Measurements from ENCODE around the gene AMZ2.
A peak's percentile ranks its signal among the peaks of the same experiment; 100 is the strongest.
"Not testable (repeated sequence)": the region's sequence is repeated elsewhere in the genome, so short reads cannot be mapped to it uniquely, and the experiment has no call there.

AMZ2 gene

DNA sequence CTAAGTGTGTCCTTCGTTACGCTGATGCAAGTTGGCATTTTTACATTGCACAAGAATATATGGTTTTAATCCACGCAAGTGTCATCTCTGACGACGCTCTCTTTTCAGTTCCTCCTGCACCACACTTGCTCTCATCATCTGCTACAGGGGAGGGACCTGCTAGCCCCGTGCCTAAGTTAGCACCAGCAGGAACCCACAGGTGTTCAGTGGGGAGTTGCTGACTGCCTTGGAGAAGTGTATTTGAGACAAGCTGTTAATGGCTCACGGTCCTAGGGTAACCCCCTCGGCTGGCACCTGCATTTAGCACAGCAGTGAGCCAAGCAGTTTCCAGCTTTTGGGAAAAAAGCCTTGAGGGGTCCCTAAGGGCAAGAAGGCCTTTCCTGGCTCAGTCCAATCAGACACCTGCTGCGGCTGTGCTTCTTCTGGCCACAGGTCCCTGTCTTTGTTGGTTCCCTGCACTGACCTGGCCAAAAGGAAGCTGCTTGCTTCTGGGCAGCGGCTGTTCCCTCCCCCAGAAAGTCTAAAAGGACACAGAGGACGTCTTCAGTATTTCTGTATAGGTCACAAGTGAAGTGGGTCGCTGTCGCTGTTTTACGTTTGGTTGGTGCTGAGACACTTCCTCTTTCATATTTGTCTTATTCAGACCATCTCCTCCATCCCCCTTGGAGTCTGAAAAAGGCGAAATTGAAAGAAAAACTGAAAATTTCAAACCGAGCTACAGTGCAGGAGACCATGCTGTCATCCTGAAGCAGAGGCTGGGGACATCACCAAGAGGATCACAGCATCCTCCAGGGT, 10.3 kb upstream of the AMZ2 start:
- DNase-seq (ENCODE audit: low read depth); H3K4me3 ChIP-seq (ENCODE audit: control insufficient read depth, low read depth, low read length): not testable (repeated sequence)

DNA sequence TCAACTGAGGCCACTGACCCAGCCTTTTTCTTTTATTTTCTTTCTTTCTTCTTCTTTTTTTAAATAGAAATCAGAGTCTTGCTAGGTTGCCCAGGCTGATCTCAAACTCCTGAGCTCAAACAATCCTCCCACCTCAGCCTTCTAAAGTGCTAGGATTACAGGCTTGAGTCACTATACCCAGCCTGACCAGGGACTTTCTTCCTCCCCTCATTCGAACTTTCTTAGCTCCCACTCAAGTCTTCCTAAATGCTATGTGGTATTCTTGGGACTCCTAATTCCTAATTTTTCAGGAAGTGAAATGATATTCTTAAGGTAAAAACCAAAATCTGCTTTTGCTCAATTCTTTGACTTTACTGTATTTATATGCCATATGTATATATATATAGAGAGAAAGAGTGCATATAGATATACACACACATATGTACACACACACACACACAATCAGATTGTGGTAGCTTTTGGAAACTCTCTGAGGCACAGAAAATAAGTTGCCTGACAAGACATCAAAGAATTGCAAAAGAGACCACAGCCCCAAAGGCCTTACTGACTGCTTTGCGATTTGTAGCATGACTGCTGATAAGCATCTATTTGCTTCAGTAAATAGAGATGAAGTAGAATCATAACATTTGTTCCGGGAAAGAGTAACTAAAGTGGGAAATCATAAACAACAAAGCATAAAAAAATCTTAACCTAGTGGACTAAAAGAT, 9.5 kb upstream of the AMZ2 start:
- TF ChIP-seq, protein P1, sequence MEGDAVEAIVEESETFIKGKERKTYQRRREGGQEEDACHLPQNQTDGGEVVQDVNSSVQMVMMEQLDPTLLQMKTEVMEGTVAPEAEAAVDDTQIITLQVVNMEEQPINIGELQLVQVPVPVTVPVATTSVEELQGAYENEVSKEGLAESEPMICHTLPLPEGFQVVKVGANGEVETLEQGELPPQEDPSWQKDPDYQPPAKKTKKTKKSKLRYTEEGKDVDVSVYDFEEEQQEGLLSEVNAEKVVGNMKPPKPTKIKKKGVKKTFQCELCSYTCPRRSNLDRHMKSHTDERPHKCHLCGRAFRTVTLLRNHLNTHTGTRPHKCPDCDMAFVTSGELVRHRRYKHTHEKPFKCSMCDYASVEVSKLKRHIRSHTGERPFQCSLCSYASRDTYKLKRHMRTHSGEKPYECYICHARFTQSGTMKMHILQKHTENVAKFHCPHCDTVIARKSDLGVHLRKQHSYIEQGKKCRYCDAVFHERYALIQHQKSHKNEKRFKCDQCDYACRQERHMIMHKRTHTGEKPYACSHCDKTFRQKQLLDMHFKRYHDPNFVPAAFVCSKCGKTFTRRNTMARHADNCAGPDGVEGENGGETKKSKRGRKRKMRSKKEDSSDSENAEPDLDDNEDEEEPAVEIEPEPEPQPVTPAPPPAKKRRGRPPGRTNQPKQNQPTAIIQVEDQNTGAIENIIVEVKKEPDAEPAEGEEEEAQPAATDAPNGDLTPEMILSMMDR (IDR thresholded peaks at IDR 0.05; ENCODE audit: control insufficient read depth, insufficient read depth, low read depth, low read length, missing control alignments), result no peak
- DNase-seq (ENCODE audit: low read depth), result no peak
- no peak overlapping the region for H3K4me3 ChIP-seq (ENCODE audit: control insufficient read depth, low read depth, low read length)

DNA sequence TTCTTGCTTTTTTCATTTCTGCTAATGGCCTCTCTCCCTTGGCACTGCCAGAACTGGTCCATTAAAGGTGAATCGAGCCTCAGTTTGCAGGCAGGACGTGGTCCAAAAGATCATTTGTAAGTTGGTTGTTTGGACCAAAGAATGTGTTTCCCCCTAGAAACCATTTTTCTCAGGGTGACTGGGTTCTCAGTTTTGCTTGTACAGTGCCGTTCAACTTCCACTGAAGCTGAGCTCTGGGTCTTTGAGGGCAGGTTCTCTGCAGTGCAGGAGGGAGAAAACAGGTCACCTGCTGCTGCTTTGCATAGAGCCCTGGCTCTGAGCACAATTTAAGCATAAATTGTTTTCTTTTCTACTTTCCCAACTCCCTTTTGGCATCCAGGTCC, 9.0 kb upstream of the AMZ2 start:
- DNase-seq (ENCODE audit: low read depth), result no peak
- no peak overlapping the region for H3K4me3 ChIP-seq (ENCODE audit: control insufficient read depth, low read depth, low read length)
- TF ChIP-seq, protein P1 (IDR thresholded peaks at IDR 0.05; ENCODE audit: control insufficient read depth, insufficient read depth, low read depth, low read length, missing control alignments), result no peak

DNA sequence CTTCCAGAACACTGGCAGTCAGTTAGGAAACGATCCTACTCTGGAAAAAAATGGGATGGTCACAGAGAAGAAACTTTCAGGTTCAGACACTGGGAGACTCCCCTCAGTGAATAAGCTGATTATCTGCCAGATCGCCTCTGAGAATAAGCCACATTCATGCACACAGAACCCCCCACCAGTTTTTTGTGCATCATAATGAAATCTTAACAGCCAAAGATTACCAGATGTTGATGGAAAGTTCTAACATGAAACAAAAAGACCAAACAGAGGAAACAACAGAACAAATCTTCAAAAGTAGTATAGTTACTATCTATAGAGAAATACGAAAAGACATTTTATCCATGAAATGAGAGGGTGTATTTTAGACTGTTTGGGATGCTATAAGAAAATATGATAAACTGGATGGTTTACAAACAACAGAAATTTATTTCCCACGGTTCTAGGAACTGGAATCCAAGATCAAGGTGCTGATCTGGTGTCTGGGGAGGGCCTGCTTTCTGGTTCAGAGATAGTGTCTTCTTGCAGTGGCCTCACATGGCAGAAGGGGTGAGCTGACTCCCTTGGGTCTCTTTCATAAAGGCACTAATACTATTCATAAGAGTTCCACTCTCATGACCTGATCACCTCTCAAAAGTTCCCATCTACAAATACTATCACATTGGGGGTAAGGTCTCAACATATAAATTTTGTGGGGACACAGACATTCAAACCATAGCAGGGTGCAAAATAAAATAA, 8.0 kb upstream of the AMZ2 start:
- DNase-seq (ENCODE audit: low read depth), result no peak
- TF ChIP-seq, protein P1 (IDR thresholded peaks at IDR 0.05; ENCODE audit: control insufficient read depth, insufficient read depth, low read depth, low read length, missing control alignments), result no peak
- H3K4me3 ChIP-seq (ENCODE audit: control insufficient read depth, low read depth, low read length), result no peak overlapping the region

DNA sequence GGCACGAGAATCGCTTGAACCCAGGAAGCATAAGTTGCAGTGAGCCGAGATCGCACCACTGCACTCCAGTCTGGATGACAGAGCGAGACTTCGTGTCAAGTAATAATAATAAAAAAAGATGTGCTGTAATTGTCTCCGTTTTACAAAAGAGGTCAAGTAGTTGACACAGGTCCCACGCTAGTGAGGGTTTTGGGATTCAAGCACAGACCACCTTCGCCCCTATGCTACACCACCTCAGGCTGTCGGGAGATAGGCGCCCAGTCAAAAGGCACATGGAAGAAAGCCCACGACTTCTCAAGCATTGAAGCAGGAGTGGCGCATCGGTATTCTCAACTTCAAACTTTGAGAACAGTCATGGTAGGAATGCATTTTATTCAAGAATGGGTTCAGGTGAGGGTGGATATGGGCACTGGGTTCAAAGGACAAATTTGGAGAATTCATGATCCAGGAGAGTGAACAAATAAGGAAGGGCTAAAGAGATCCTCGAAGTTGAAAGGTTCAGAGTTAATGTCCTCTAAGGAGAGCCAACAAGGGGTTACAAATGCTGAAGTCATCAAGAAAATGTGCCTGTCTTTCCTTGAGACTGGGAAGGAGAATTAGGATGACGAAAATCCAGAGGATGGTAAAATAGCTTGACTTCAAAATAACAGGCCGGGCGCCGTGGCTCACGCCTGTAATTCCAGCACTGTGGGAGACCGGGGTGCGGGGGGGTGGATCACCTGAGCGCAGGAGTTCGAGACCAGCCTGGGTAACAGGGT, 1.4 kb upstream of the AMZ2 start:
- no peak for DNase-seq (ENCODE audit: low read depth)
- H3K4me3 ChIP-seq (ENCODE audit: control insufficient read depth, low read depth, low read length), result no peak overlapping the region; the same call in 1 of the 2 replicates

DNA sequence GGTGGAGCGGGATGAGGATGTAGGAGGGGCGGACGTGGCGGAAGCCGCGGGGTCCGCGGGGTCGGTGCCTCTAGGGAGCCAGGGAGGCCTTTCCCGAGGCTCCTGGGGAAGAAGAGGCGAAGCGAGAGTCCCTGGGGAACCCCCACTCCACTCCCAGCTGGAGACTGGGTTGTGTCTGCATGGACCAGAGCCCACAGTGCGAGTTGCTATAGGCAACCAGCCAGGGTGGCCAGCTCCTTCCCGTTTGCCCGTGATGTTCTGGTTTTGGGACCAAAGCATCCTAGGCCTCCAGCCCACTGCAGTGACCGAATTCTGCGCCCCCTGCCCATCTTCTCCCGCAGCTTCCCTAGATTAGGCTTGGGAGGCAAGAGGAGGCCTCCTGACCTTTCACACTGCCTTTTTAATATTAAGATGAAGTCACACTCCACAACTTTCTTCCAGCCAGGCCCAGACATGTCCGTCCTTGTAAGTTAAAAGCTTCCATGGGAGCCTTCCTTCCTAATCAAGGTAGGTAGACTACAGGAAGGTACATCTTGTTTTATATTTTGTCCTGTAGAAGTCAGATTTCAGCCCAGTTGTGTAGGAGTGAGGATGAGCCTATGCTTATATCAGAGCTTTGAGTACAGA, 469 bp downstream of the AMZ2 start:
- TF ChIP-seq, protein P1 (IDR thresholded peaks at IDR 0.05; ENCODE audit: control insufficient read depth, insufficient read depth, low read depth, low read length, missing control alignments), result no peak
- peak; percentile 32 for DNase-seq (ENCODE audit: low read depth)
- peak overlapping the region; percentile 93 for H3K4me3 ChIP-seq (ENCODE audit: control insufficient read depth, low read depth, low read length)

More for the DNA sequence above, 1.4 kb upstream of the AMZ2 start:
- TF ChIP-seq, protein P1 (IDR thresholded peaks at IDR 0.05; ENCODE audit: control insufficient read depth, insufficient read depth, low read depth, low read length, missing control alignments), result no peak
